Spleen (tissue), 3 donors: ENCODE results near the gene CIB4.

Source experiments
- POLR2A ChIP-seq, 3 donors: fragments of 450-650 bp; IDR thresholded peaks; one replicate each; pipeline ENCODE4 v1.5.1; 2017; ENCODE audit warnings: antibody characterized with exemption in 3 of 3, mild to moderate bottlenecking in 1 of 3
- POLR2AphosphoS5 ChIP-seq, 3 donors: sonication (generic); formaldehyde crosslinking; IDR thresholded peaks; one replicate each; pipeline ENCODE4 v1.5.1; 2017; ENCODE audit warnings: antibody characterized with exemption in 3 of 3

DNA sequence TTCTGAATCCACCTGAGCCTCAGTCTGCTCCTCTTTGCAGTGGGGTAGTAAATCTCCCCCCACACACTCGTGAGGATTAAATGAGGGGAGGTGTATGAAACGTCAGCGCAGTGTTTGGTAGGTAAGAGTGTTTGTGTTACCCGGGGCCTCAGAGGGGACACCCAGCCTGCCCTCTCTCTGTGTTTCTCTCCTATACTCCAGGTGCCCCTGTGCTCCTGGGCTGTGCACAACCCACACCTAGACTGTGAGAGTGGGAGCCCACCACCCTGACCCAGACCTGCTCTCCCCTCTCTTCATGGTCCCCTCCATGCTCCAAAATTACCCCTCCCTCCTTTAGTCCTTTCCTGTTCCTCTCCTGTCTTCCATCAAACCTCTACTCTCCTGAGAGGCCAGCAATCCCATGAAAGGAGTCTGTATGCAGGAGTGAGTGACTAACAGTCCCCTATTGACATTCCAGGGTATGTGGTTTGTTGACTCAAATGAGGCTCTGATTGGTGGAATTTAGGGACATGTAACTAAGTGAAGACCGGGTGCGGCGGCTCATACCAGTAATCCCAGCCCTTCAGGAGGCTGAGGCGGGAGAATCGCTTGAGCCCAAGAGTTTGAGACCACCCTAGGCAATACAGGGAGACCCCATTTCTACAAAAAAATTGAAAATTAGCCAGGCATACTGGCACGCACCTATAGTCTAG lies 10.4 kb downstream of the CIB4 start:
- TF ChIP-seq POLR2AphosphoS5 (IDR thresholded peaks at IDR 0.05) (no peak), POLR2A (IDR thresholded peaks at IDR 0.05) (no peak)
